SK-N-SH treated with all-trans-retinoic acid at 6 μM for 48 hours (cell line): ENCODE results near the gene EDC3.

Source experiments
- ARNTL ChIP-seq: fragments of 450-650 bp; formaldehyde crosslinking; IDR thresholded peaks from 2 replicates; pipeline ENCODE4 v1.5.0; 2020; ENCODE audit warnings: low read depth, mild to moderate bottlenecking, moderate library complexity, borderline replicate concordance
- BACH2 ChIP-seq: fragments of 250-450 bp; sonication (Bioruptor Pico); IDR thresholded peaks from 2 replicates; pipeline ENCODE4 v1.9.0; 2021; ENCODE audit warnings: mild to moderate bottlenecking, borderline replicate concordance
- CSDC2 ChIP-seq: fragments of 250-450 bp; sonication (Bioruptor Pico); IDR thresholded peaks from 2 replicates; pipeline ENCODE4 v1.5.0; 2020; ENCODE audit warnings: mild to moderate bottlenecking, moderate library complexity
- ESRRG ChIP-seq: fragments of 250-450 bp; sonication (Bioruptor Pico); IDR thresholded peaks from 2 replicates; pipeline ENCODE4 v1.6.1; 2021; ENCODE audit warnings: mild to moderate bottlenecking
- GLIS3 ChIP-seq: fragments of 250-450 bp; sonication (Bioruptor Pico); IDR thresholded peaks from 2 replicates; pipeline ENCODE4 v1.5.0; 2020; ENCODE audit warnings: mild to moderate bottlenecking, moderate library complexity
- SNAI2 ChIP-seq: fragments of 250-450 bp; sonication (Bioruptor Pico); IDR thresholded peaks from 2 replicates; pipeline ENCODE4 v1.5.0; 2020; ENCODE audit warnings: mild to moderate bottlenecking, moderate library complexity
- TOX ChIP-seq: fragments of 250-450 bp; sonication (Bioruptor Pico); IDR thresholded peaks from 2 replicates; pipeline ENCODE4 v1.8.0; 2021; ENCODE audit warnings: mild to moderate bottlenecking, moderate library complexity, borderline replicate concordance
- TF ChIP-seq, protein P1 (sequence below): fragments of 250-450 bp; sonication (Bioruptor Pico); IDR thresholded peaks from 2 replicates; pipeline ENCODE4 v1.5.1; 2020; ENCODE audit warnings: low read depth, mild to moderate bottlenecking, moderate library complexity

- no peak for TF ChIP-seq ARNTL
- no peak for TF ChIP-seq TOX
- no peak for TF ChIP-seq BACH2
- TF ChIP-seq CSDC2 (CRISPR knock-in tag): no peak
- TF ChIP-seq, protein P1, sequence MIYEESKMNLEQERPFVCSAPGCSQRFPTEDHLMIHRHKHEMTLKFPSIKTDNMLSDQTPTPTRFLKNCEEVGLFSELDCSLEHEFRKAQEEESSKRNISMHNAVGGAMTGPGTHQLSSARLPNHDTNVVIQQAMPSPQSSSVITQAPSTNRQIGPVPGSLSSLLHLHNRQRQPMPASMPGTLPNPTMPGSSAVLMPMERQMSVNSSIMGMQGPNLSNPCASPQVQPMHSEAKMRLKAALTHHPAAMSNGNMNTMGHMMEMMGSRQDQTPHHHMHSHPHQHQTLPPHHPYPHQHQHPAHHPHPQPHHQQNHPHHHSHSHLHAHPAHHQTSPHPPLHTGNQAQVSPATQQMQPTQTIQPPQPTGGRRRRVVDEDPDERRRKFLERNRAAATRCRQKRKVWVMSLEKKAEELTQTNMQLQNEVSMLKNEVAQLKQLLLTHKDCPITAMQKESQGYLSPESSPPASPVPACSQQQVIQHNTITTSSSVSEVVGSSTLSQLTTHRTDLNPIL: no peak
- TF ChIP-seq SNAI2: no peak
- no peak for TF ChIP-seq GLIS3 (CRISPR knock-in tag)
- TF ChIP-seq ESRRG (CRISPR knock-in tag): no peak
These were observed 52.1 kb downstream of the EDC3 start for GRCh38 chr15:74643665-74644204.
